Measurements from ENCODE around the gene CCN6.

CCN6 gene

GRCh38 chr6:112017760-112018537 is 36.0 kb upstream of the CCN6 start:
- no peaks in the 10 kb centered on the region for H3K4me1 ChIP-seq (ENCODE audit: control insufficient read depth, insufficient read depth, low read length)
- no peaks in the 10 kb centered on the region for H3K27me3 ChIP-seq (ENCODE audit: control insufficient read depth, insufficient read depth, low read length)
- H3K4me3 ChIP-seq (ENCODE audit: low read depth, low read length) = no peak overlapping the region
- H3K9ac ChIP-seq (ENCODE audit: low read depth, low read length) = no peak overlapping the region
- no peaks in the 10 kb centered on the region for H3K9me3 ChIP-seq (ENCODE audit: control insufficient read depth, insufficient read depth, low read length)
- H3K36me3 ChIP-seq (ENCODE audit: control insufficient read depth, insufficient read depth, low read length) = no peaks in the 10 kb centered on the region

- no peak overlapping the region for H3K4me3 ChIP-seq (ENCODE audit: low read depth, low read length)
- no peaks in the 10 kb centered on the region for H3K4me1 ChIP-seq (ENCODE audit: control insufficient read depth, insufficient read depth, low read length)
- H3K36me3 ChIP-seq (ENCODE audit: control insufficient read depth, insufficient read depth, low read length) = no peaks in the 10 kb centered on the region
- no peaks in the 10 kb centered on the region for H3K9me3 ChIP-seq (ENCODE audit: control insufficient read depth, insufficient read depth, low read length)
- H3K27me3 ChIP-seq (ENCODE audit: control insufficient read depth, insufficient read depth, low read length) = no peaks in the 10 kb centered on the region
- no peak overlapping the region for H3K9ac ChIP-seq (ENCODE audit: low read depth, low read length)
These were observed 35.1 kb upstream of the CCN6 start for GRCh38 chr6:112018619-112019416.

GRCh38 chr6:112019589-112019988 is 34.3 kb upstream of the CCN6 start:
- H3K4me3 ChIP-seq (ENCODE audit: low read depth, low read length) = no peak overlapping the region
- no peak overlapping the region for H3K9ac ChIP-seq (ENCODE audit: low read depth, low read length)
- H3K9me3 ChIP-seq (ENCODE audit: control insufficient read depth, insufficient read depth, low read length) = no peaks in the 10 kb centered on the region
- H3K4me1 ChIP-seq (ENCODE audit: control insufficient read depth, insufficient read depth, low read length) = no peaks in the 10 kb centered on the region
- no peaks in the 10 kb centered on the region for H3K27me3 ChIP-seq (ENCODE audit: control insufficient read depth, insufficient read depth, low read length)
- no peaks in the 10 kb centered on the region for H3K36me3 ChIP-seq (ENCODE audit: control insufficient read depth, insufficient read depth, low read length)

GRCh38 chr6:112021691-112022310 is 32.1 kb upstream of the CCN6 start:
- no peaks in the 10 kb centered on the region for H3K36me3 ChIP-seq (ENCODE audit: control insufficient read depth, insufficient read depth, low read length)
- no peaks in the 10 kb centered on the region for H3K27me3 ChIP-seq (ENCODE audit: control insufficient read depth, insufficient read depth, low read length)
- no peak overlapping the region for H3K9ac ChIP-seq (ENCODE audit: low read depth, low read length)
- no peak overlapping the region for H3K4me3 ChIP-seq (ENCODE audit: low read depth, low read length)
- H3K4me1 ChIP-seq (ENCODE audit: control insufficient read depth, insufficient read depth, low read length) = no peaks in the 10 kb centered on the region
- H3K9me3 ChIP-seq (ENCODE audit: control insufficient read depth, insufficient read depth, low read length) = no peaks in the 10 kb centered on the region

GRCh38 chr6:112022749-112023148 is 31.2 kb upstream of the CCN6 start:
- H3K27me3 ChIP-seq (ENCODE audit: control insufficient read depth, insufficient read depth, low read length) = no peaks in the 10 kb centered on the region
- no peaks in the 10 kb centered on the region for H3K36me3 ChIP-seq (ENCODE audit: control insufficient read depth, insufficient read depth, low read length)
- H3K9me3 ChIP-seq (ENCODE audit: control insufficient read depth, insufficient read depth, low read length) = no peaks in the 10 kb centered on the region
- no peak overlapping the region for H3K9ac ChIP-seq (ENCODE audit: low read depth, low read length)
- H3K4me3 ChIP-seq (ENCODE audit: low read depth, low read length) = no peak overlapping the region
- no peaks in the 10 kb centered on the region for H3K4me1 ChIP-seq (ENCODE audit: control insufficient read depth, insufficient read depth, low read length)

GRCh38 chr6:112024464-112024863 is 29.4 kb upstream of the CCN6 start:
- Histone ChIP-seq H3K9ac (ENCODE audit: low read depth, low read length) (no peak overlapping the region), H3K36me3 (ENCODE audit: control insufficient read depth, insufficient read depth, low read length) (no peaks in the 10 kb centered on the region), H3K27me3 (ENCODE audit: control insufficient read depth, insufficient read depth, low read length) (no peaks in the 10 kb centered on the region), H3K4me3 (ENCODE audit: low read depth, low read length) (no peak overlapping the region), H3K4me1 (ENCODE audit: control insufficient read depth, insufficient read depth, low read length) (no peaks in the 10 kb centered on the region), H3K9me3 (ENCODE audit: control insufficient read depth, insufficient read depth, low read length) (no peaks in the 10 kb centered on the region)

- Histone ChIP-seq H3K4me3 (ENCODE audit: low read depth, low read length) (no peak overlapping the region), H3K9me3 (ENCODE audit: control insufficient read depth, insufficient read depth, low read length) (no peaks in the 10 kb centered on the region), H3K4me1 (ENCODE audit: control insufficient read depth, insufficient read depth, low read length) (no peaks in the 10 kb centered on the region), H3K9ac (ENCODE audit: low read depth, low read length) (no peak overlapping the region), H3K27me3 (ENCODE audit: control insufficient read depth, insufficient read depth, low read length) (no peaks in the 10 kb centered on the region), H3K36me3 (ENCODE audit: control insufficient read depth, insufficient read depth, low read length) (no peaks in the 10 kb centered on the region)
These were observed 27.0 kb upstream of the CCN6 start for GRCh38 chr6:112026933-112027332.

- Histone ChIP-seq H3K4me3 (ENCODE audit: low read depth, low read length) (no peak overlapping the region), H3K27me3 (ENCODE audit: control insufficient read depth, insufficient read depth, low read length) (no peaks in the 10 kb centered on the region), H3K9me3 (ENCODE audit: control insufficient read depth, insufficient read depth, low read length) (no peaks in the 10 kb centered on the region), H3K9ac (ENCODE audit: low read depth, low read length) (no peak overlapping the region), H3K4me1 (ENCODE audit: control insufficient read depth, insufficient read depth, low read length) (no peaks in the 10 kb centered on the region), H3K36me3 (ENCODE audit: control insufficient read depth, insufficient read depth, low read length) (no peaks in the 10 kb centered on the region)
These were observed 25.8 kb upstream of the CCN6 start for GRCh38 chr6:112027942-112028674.

- Histone ChIP-seq H3K4me1 (ENCODE audit: control insufficient read depth, insufficient read depth, low read length) (peaks cover 5% of the 10 kb centered on the region), H3K27me3 (ENCODE audit: control insufficient read depth, insufficient read depth, low read length) (no peaks in the 10 kb centered on the region), H3K9me3 (ENCODE audit: control insufficient read depth, insufficient read depth, low read length) (no peaks in the 10 kb centered on the region), H3K36me3 (ENCODE audit: control insufficient read depth, insufficient read depth, low read length) (no peaks in the 10 kb centered on the region), H3K4me3 (ENCODE audit: low read depth, low read length) (no peak overlapping the region), H3K9ac (ENCODE audit: low read depth, low read length) (no peak overlapping the region)
These were observed 24.7 kb upstream of the CCN6 start for GRCh38 chr6:112029045-112029822.

- H3K9me3 ChIP-seq (ENCODE audit: control insufficient read depth, insufficient read depth, low read length) = no peaks in the 10 kb centered on the region
- peaks cover 8% of the 10 kb centered on the region for H3K4me1 ChIP-seq (ENCODE audit: control insufficient read depth, insufficient read depth, low read length)
- no peak overlapping the region for H3K4me3 ChIP-seq (ENCODE audit: low read depth, low read length)
- H3K27me3 ChIP-seq (ENCODE audit: control insufficient read depth, insufficient read depth, low read length) = no peaks in the 10 kb centered on the region
- H3K36me3 ChIP-seq (ENCODE audit: control insufficient read depth, insufficient read depth, low read length) = no peaks in the 10 kb centered on the region
- no peak overlapping the region for H3K9ac ChIP-seq (ENCODE audit: low read depth, low read length)
These were observed 23.5 kb upstream of the CCN6 start for GRCh38 chr6:112030206-112030960.
